MG63 (cell line): ENCODE results near the gene APP. TPM values are rescaled to one million over a fixed set of nuclear protein-coding genes. Genes with fewer than 3 reads are reported as not detected.

ENCODE experiments used
- DNase-seq: peaks from one replicate; pipeline ENCODE4 v3.0.0-alpha.2; 2020
- H3K27me3 ChIP-seq: fragments of 250-450 bp; sonication (Bioruptor Pico); 2 replicates; pipeline ENCODE4 v1.5.1; 2020; ENCODE audit warnings: mild to moderate bottlenecking, moderate library complexity
- H3K36me3 ChIP-seq: fragments of 250-450 bp; sonication (Bioruptor Pico); 2 replicates; pipeline ENCODE4 v1.5.1; 2020; ENCODE audit warnings: mild to moderate bottlenecking, moderate library complexity
- H3K4me3 ChIP-seq: fragments of 250-450 bp; sonication (Bioruptor Pico); 2 replicates; pipeline ENCODE4 v1.5.1; 2020; ENCODE audit warnings: mild to moderate bottlenecking, moderate library complexity
- H3K9me3 ChIP-seq: fragments of 250-450 bp; sonication (Bioruptor Pico); 2 replicates; pipeline ENCODE4 v1.5.1; 2020; ENCODE audit warnings: mild to moderate bottlenecking, moderate library complexity
- total RNA-seq: library from RNA; depleted of rRNA; stranded (reverse); fragments of >200 nt; shearing (Covaris generic); gene quantifications from 2 replicates; pipeline ENCODE4 v1.2.3, GENCODE V29; 2014; ENCODE audit warnings: low replicate concordance; rRNA removed

Gene APP
- 252 and 266 TPM in 2 replicates for total RNA-seq

DNA sequence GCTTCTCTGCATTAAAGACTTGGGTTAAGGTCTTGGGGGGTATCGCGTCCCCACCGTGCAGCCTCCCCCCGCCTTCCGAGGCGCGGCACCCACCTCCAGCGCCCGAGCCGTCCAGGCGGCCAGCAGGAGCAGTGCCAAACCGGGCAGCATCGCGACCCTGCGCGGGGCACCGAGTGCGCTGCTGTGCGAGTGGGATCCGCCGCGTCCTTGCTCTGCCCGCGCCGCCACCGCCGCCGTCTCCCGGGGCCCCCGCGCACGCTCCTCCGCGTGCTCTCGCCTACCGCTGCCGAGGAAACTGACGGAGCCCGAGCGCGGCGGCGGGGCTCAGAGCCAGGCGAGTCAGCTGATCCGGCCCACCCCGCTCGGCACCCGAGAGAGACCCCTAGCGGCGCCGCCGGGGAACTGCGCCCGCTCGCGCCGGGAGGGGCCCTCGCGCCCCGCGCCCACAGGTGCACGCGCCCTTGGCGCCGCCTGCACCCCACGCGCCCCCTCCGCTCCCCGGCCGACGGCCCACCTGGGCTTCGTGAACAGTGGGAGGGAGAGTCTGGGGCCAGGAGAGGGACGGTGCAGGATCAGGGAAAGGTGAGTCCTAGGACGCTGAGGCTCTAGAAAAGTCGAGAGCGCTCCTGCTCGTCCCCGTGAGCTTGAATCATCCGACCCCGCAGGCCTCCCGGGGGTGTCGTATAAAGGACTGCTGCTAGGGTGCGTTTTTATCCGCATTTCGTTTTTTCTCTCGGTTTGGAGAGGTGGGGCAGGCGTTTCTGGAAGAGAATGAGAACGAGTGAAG, at the start of gene APP:
Gene APP (minus strand): TSS at position 300 of the 787 bp plus-strand sequence. CDS start 150 bp downstream, at position 150.
- DNase-seq: peak; percentile 82
- Histone ChIP-seq H3K9me3 (no peaks in the 10 kb centered on the region), H3K4me3 (peak within 1 kb of the TSS; percentile 80), H3K36me3 (peaks cover 4% of the 10 kb centered on the region; the same call in 1 of the 2 replicates), H3K27me3 (no peaks in the 10 kb centered on the region)

GRCh38 chr21:26212220-26212619, 41.6 kb upstream of the APP start:
- DNase-seq: no peak
- Histone ChIP-seq H3K27me3 (no peaks in the 10 kb centered on the region; the same call in 1 of the 2 replicates), H3K36me3 (no peaks in the 10 kb centered on the region), H3K9me3 (no peaks in the 10 kb centered on the region), H3K4me3 (no peak overlapping the region)

- H3K9me3 ChIP-seq: no peaks in the 10 kb centered on the region
- no peak for DNase-seq
- no peak overlapping the region for H3K4me3 ChIP-seq
- H3K27me3 ChIP-seq: no peaks in the 10 kb centered on the region; the same call in 1 of the 2 replicates
- H3K36me3 ChIP-seq: no peaks in the 10 kb centered on the region
Observed at GRCh38 chr21:26210614-26211013, 40.0 kb upstream of the APP start.

GRCh38 chr21:26207021-26207420, 36.5 kb upstream of the APP start:
- Histone ChIP-seq H3K4me3 (no peak overlapping the region), H3K9me3 (no peaks in the 10 kb centered on the region), H3K27me3 (no peaks in the 10 kb centered on the region; the same call in 1 of the 2 replicates), H3K36me3 (no peaks in the 10 kb centered on the region)
- DNase-seq: no peak

- Histone ChIP-seq H3K27me3 (no peaks in the 10 kb centered on the region), H3K36me3 (no peaks in the 10 kb centered on the region), H3K9me3 (no peaks in the 10 kb centered on the region), H3K4me3 (no peak overlapping the region)
- no peak for DNase-seq
Observed at GRCh38 chr21:26199456-26199855, 28.9 kb upstream of the APP start.

- no peaks in the 10 kb centered on the region for H3K27me3 ChIP-seq
- no peaks in the 10 kb centered on the region for H3K9me3 ChIP-seq
- H3K36me3 ChIP-seq: no peaks in the 10 kb centered on the region
- no peak overlapping the region for H3K4me3 ChIP-seq
- DNase-seq: no peak
Observed at GRCh38 chr21:26195708-26196107, 25.1 kb upstream of the APP start.

DNA sequence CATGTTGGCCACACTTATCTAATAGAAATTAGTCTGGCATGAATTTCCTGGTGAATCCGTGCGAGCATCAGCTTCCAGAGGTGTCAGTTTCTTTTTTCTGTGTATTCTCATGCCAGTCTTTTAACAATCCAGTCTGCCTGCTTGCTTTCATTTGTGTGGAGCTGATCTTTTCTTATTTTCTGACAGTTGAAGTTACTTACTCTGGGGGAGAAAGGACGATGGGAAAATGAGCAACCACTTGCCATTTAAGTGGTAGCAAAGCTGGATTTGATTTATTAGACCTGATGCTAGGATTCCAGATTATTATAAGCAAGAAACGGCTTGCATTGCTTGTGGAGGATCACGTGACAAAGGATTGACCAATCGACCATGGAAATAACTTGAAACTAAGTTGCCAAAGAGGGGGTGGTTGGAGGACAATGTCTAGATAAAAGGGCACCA, 24.3 kb upstream of the APP start:
- Histone ChIP-seq H3K9me3 (no peaks in the 10 kb centered on the region), H3K36me3 (no peaks in the 10 kb centered on the region), H3K4me3 (no peak overlapping the region), H3K27me3 (no peaks in the 10 kb centered on the region)
- no peak for DNase-seq

DNA sequence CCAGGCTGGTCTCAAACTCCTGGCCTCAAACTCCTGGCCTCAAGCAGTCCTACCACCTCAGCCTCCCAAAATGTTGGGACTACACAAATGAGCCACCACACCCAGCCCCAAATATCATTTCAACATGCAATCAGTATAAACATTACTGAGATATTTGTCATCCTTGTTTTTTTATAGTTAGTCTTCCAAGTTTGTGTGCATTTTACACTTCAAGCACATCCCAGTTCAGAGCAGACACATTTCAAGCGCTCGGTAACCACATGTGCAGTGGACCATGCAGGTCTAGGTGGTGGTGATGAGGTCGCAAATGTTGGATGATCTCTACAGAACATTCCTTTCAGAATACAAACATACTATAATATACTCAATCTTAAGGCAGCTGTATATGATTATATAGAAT, 23.8 kb upstream of the APP start:
- no peaks in the 10 kb centered on the region for H3K36me3 ChIP-seq
- H3K27me3 ChIP-seq: no peaks in the 10 kb centered on the region
- H3K4me3 ChIP-seq: no peak overlapping the region
- no peak for DNase-seq
- H3K9me3 ChIP-seq: no peaks in the 10 kb centered on the region

DNA sequence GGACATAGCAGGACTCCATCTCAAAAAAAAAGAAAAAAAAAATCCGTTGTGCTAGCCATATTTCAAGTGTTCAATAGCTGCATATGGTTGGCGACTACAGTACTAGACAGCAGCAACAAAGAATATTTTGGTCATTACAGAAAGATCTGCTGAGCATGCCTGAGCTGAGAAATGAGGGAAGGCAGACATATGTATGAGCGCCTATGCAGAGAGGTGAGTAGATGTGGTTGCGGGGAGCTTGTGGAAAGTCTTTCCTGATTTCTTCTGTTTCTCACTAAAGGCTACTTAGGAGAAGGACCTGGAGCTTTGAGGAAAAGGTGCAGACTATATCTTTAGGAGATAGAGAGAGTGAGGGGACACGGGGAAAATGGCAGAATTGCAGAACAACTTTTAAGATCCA, 21.0 kb upstream of the APP start:
- H3K36me3 ChIP-seq: no peaks in the 10 kb centered on the region
- no peaks in the 10 kb centered on the region for H3K9me3 ChIP-seq
- no peaks in the 10 kb centered on the region for H3K27me3 ChIP-seq
- H3K4me3 ChIP-seq: no peak overlapping the region
- no peak for DNase-seq

DNA sequence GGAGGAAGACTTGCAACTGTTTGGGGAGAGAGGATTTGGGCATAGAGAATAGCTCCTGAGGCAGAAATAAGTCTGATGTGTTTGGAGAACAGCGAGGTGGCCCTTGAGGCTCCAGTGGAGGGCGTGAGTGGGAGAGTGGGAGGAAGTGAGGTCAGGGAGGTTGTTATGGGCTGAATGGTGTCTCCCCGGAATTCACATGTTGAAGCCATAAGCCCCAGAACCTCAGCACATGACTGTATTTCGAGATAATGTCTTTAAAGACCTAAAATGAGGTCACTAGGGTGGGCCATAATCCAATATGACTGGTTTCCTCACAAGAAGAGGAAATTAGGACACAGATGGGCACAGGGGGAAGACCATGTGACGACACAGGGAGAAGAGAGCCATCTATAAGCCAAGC, 17.9 kb upstream of the APP start:
- Histone ChIP-seq H3K36me3 (no peaks in the 10 kb centered on the region), H3K4me3 (no peak overlapping the region), H3K27me3 (no peaks in the 10 kb centered on the region), H3K9me3 (no peaks in the 10 kb centered on the region)
- no peak for DNase-seq

DNA sequence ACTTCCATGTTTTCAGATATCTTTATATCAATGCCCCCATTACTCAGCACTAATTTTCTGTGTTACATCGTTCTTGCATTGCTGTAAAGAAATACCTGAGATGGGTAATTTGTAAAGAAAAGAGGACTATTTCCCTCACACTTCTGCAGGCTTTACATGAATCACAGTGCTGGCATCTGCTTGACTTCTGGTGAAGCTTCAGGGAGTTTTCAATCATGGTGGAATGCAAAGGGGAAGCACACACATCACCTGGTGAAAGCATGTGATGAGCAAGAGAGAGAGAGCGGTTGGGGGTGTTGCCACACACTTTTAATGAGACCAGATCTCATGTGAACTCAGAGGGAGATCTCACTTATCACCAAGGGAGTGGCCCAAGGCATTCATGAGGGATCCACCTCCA, 14.9 kb upstream of the APP start:
- no peaks in the 10 kb centered on the region for H3K9me3 ChIP-seq
- no peak overlapping the region for H3K4me3 ChIP-seq
- H3K36me3 ChIP-seq: no peaks in the 10 kb centered on the region
- DNase-seq: no peak
- H3K27me3 ChIP-seq: no peaks in the 10 kb centered on the region

- H3K4me3 ChIP-seq: no peak overlapping the region
- no peaks in the 10 kb centered on the region for H3K27me3 ChIP-seq
- H3K36me3 ChIP-seq: no peaks in the 10 kb centered on the region
- no peaks in the 10 kb centered on the region for H3K9me3 ChIP-seq
- DNase-seq: no peak
Observed at GRCh38 chr21:26185021-26185420, 14.5 kb upstream of the APP start.

DNA sequence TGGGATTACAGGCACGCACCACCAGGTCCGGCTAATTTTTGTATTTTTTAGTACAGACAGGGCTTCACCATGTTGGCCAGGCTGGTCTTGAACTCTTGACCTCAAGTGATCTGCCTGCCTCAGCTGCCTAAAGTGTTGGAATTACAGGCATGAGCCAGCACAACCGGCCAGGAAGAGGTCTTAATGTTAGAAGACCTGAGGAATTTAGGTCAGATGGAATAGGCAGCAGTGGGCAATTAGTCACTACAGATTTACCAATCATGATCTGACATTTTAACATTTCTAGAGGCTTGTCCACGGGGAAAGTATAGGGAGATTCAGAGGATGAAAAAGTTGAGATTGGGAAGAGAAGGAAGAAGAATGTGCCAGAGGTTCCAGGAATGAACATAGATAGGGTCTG, 8.9 kb upstream of the APP start:
- Histone ChIP-seq H3K27me3 (no peaks in the 10 kb centered on the region), H3K4me3 (no peak overlapping the region), H3K9me3 (no peaks in the 10 kb centered on the region), H3K36me3 (no peaks in the 10 kb centered on the region)
- no peak for DNase-seq

GRCh38 chr21:26177746-26178426, 7.3 kb upstream of the APP start:
- no peaks in the 10 kb centered on the region for H3K27me3 ChIP-seq
- no peaks in the 10 kb centered on the region for H3K36me3 ChIP-seq
- no peak overlapping the region for H3K4me3 ChIP-seq
- no peak for DNase-seq
- no peaks in the 10 kb centered on the region for H3K9me3 ChIP-seq

DNA sequence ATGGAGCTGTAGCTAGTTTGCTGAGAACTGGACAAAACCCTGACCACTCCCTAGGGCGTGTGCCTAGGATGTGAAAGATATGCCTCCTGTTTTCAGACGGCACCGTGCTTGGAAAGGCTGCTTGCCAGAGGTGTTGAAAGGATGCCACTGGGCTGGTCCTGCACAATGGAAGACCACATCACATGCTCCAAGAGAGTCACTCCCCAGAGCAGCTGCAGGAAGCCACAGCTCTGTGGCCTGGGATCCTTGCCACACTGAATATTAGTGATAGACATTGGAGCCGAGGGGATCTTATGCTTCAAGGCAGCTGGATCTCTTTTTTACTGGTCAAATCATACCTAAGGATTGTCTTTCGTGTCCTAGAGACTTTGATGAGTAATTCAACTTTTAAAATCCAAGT, 6.6 kb upstream of the APP start:
- H3K4me3 ChIP-seq: no peak overlapping the region
- H3K27me3 ChIP-seq: no peaks in the 10 kb centered on the region
- no peaks in the 10 kb centered on the region for H3K36me3 ChIP-seq
- H3K9me3 ChIP-seq: no peaks in the 10 kb centered on the region
- peak; percentile 17 for DNase-seq

GRCh38 chr21:26171258-26172100, 909 bp upstream of the APP start:
- peaks cover 4% of the 10 kb centered on the region; the same call in 1 of the 2 replicates for H3K36me3 ChIP-seq
- no peaks in the 10 kb centered on the region for H3K9me3 ChIP-seq
- no peaks in the 10 kb centered on the region for H3K27me3 ChIP-seq
- H3K4me3 ChIP-seq: peak overlapping the region; percentile 80
- no peak for DNase-seq
